ENCODE results near the gene JAKMIP1.
A peak's percentile ranks its signal among the peaks of the same experiment; 100 is the strongest.

The JAKMIP1 gene

GRCh38 chr4:6201580-6202091 lies 1.3 kb upstream of the JAKMIP1 start:
- Histone ChIP-seq H3K36me3 (ENCODE audit: control insufficient read depth in 1 of 2, insufficient read depth in 2 of 2, low read length in 2 of 2) (no peaks in the 10 kb centered on the region), H3K4me1 (ENCODE audit: control insufficient read depth in 1 of 2, insufficient read depth in 2 of 2, low read length in 2 of 2) (no peaks in the 10 kb centered on the region), H3K4me3 (ENCODE audit: low read depth in 1 of 2, low read length in 2 of 2) (no peak overlapping the region), H3K9ac (ENCODE audit: low read depth in 1 of 2, low read length in 2 of 2) (no peak overlapping the region), H3K27me3 (ENCODE audit: control insufficient read depth in 1 of 2, insufficient read depth in 2 of 2, low read length in 2 of 2) (peaks cover 25 to 32% of the 10 kb centered on the region in 2 donors), H3K27ac (ENCODE audit: low read depth, low read length) (no peak overlapping the region), H3K9me3 (ENCODE audit: control insufficient read depth in 1 of 2, low read length in 2 of 2) (peaks cover 0 to 6% of the 10 kb centered on the region in 2 donors)

- H3K4me1 ChIP-seq (ENCODE audit: control insufficient read depth in 1 of 2, insufficient read depth in 2 of 2, low read length in 2 of 2), result no peaks in the 10 kb centered on the region
- no peak overlapping the region for H3K27ac ChIP-seq (ENCODE audit: low read depth, low read length)
- H3K36me3 ChIP-seq (ENCODE audit: control insufficient read depth in 1 of 2, insufficient read depth in 2 of 2, low read length in 2 of 2), result no peaks in the 10 kb centered on the region
- peaks cover 25 to 32% of the 10 kb centered on the region in 2 donors for H3K27me3 ChIP-seq (ENCODE audit: control insufficient read depth in 1 of 2, insufficient read depth in 2 of 2, low read length in 2 of 2)
- H3K9me3 ChIP-seq (ENCODE audit: control insufficient read depth in 1 of 2, low read length in 2 of 2), result peaks cover 0 to 6% of the 10 kb centered on the region in 2 donors
- H3K9ac ChIP-seq (ENCODE audit: low read depth in 1 of 2, low read length in 2 of 2), result no peak overlapping the region
- H3K4me3 ChIP-seq (ENCODE audit: low read depth in 1 of 2, low read length in 2 of 2), result peak overlapping the region in 1 of 2 donors; percentile 40
Measured at GRCh38 chr4:6200922-6201362, 593 bp upstream of the JAKMIP1 start.

DNA sequence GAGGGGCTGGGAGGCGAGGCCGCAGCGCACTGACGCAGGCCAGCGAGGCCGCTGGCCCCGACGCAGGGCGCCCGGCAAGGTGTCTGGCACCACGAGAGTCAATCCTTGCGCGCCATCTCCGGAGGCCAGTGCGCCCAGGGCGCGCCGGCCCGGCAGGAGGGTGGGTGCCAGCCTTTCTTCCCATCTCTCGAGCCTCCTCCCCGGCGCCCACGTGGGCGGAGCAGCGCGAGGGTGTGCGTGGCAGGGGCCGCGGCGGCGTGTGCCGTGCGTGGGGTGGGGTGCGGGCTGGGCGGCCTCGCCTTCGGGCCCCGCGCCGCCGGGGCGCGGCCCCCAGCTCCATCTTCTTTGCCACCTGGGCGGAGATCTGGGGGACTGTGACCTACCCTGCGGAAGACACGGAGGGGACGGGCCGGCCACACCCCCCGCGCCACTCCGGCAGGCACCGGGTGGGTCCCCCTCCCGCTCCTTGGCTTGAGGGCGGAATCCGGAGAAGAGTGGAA lies 877 bp downstream of the JAKMIP1 start:
- peaks cover 0 to 6% of the 10 kb centered on the region in 2 donors for H3K9me3 ChIP-seq (ENCODE audit: control insufficient read depth in 1 of 2, low read length in 2 of 2)
- H3K9ac ChIP-seq (ENCODE audit: low read depth in 1 of 2, low read length in 2 of 2), result no peak overlapping the region
- peaks cover 28 to 32% of the 10 kb centered on the region in 2 donors for H3K27me3 ChIP-seq (ENCODE audit: control insufficient read depth in 1 of 2, insufficient read depth in 2 of 2, low read length in 2 of 2)
- H3K4me3 ChIP-seq (ENCODE audit: low read depth in 1 of 2, low read length in 2 of 2), result no peak overlapping the region
- H3K4me1 ChIP-seq (ENCODE audit: control insufficient read depth in 1 of 2, insufficient read depth in 2 of 2, low read length in 2 of 2), result no peaks in the 10 kb centered on the region
- H3K36me3 ChIP-seq (ENCODE audit: control insufficient read depth in 1 of 2, insufficient read depth in 2 of 2, low read length in 2 of 2), result no peaks in the 10 kb centered on the region
- no peak overlapping the region for H3K27ac ChIP-seq (ENCODE audit: low read depth, low read length)

DNA sequence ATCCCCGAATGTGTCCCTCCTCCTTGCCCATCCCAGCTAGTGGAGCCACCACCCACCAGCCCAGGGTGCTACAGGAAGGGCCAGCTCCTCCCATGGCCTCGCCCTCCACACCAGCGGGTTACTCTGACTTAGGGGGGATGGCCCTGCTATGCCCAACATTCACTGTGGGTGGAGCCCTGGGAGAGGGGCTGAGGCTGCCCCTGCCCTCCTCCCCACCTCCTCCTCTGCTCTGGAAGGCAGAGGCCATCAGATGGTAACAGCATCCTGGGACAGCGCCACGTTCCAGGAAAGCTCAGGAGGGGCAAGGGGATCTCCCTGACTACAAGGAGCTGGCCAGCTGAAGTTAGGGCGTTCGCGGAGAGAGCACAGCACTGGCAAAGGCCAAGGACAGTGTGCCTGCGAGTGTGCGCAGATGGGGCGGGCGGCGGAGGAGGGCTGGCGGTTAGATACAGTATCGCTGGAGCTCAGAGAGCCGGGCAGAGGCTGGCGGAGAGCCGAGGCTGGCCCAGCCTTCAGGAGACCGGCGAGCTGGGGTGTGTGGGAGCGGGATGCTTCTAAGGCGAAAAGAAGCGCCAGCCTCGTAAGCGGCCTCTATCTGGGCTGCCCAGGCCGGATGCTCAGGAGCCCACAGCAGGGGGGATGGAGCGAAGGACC lies 1.5 kb downstream of the JAKMIP1 start:
- Histone ChIP-seq H3K27ac (ENCODE audit: low read depth, low read length) (no peak overlapping the region), H3K9ac (ENCODE audit: low read depth in 1 of 2, low read length in 2 of 2) (no peak overlapping the region), H3K4me3 (ENCODE audit: low read depth in 1 of 2, low read length in 2 of 2) (no peak overlapping the region), H3K36me3 (ENCODE audit: control insufficient read depth in 1 of 2, insufficient read depth in 2 of 2, low read length in 2 of 2) (no peaks in the 10 kb centered on the region), H3K4me1 (ENCODE audit: control insufficient read depth in 1 of 2, insufficient read depth in 2 of 2, low read length in 2 of 2) (no peaks in the 10 kb centered on the region), H3K27me3 (ENCODE audit: control insufficient read depth in 1 of 2, insufficient read depth in 2 of 2, low read length in 2 of 2) (peaks cover 28 to 32% of the 10 kb centered on the region in 2 donors), H3K9me3 (ENCODE audit: control insufficient read depth in 1 of 2, low read length in 2 of 2) (peaks cover 0 to 6% of the 10 kb centered on the region in 2 donors)

- Histone ChIP-seq H3K4me1 (ENCODE audit: control insufficient read depth in 1 of 2, insufficient read depth in 2 of 2, low read length in 2 of 2) (no peaks in the 10 kb centered on the region), H3K9ac (ENCODE audit: low read depth in 1 of 2, low read length in 2 of 2) (no peak overlapping the region), H3K27me3 (ENCODE audit: control insufficient read depth in 1 of 2, insufficient read depth in 2 of 2, low read length in 2 of 2) (peaks cover 28 to 32% of the 10 kb centered on the region in 2 donors), H3K4me3 (ENCODE audit: low read depth in 1 of 2, low read length in 2 of 2) (no peak overlapping the region), H3K9me3 (ENCODE audit: control insufficient read depth in 1 of 2, low read length in 2 of 2) (peaks cover 0 to 6% of the 10 kb centered on the region in 2 donors), H3K36me3 (ENCODE audit: control insufficient read depth in 1 of 2, insufficient read depth in 2 of 2, low read length in 2 of 2) (no peaks in the 10 kb centered on the region), H3K27ac (ENCODE audit: low read depth, low read length) (no peak overlapping the region)
Measured at GRCh38 chr4:6198278-6198677, 2.1 kb downstream of the JAKMIP1 start.

DNA sequence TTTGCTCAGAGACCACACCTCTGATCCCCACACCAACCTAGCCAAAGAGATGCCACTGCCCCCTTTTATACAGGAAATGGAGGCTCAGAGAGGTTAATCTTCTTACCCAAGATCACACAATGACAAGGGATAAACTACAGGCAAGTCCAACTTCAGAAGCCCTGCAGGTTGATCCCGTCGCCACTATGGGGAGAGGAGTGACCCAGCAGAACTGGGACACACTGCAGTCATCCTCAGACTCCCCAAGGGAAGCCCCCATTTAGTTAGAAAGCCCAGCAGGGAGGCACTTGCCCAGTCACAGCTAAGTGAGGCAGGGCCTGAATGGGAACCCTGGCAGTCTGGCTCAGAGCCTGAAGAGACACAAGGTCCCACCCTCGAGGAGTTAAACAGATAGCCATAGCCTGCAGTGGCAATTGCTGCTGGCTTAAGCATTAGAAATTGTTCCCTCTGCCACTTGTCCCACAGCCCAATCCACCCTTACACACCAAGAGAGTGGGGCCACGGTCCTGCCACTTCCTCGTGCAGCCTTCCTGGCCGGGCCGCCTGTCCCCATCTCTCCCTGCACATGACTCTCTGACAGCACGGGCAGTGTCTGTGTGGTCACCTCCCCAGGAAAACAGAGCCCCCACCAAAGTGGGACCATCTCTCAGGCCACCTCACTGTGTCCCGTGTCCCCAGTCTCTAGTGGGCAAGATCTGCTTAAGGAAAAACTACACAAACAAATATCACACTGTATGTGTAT lies 2.7 kb downstream of the JAKMIP1 start:
- Histone ChIP-seq H3K4me3 (ENCODE audit: low read depth in 1 of 2, low read length in 2 of 2) (no peak overlapping the region), H3K9ac (ENCODE audit: low read depth in 1 of 2, low read length in 2 of 2) (no peak overlapping the region), H3K27ac (ENCODE audit: low read depth, low read length) (no peak overlapping the region), H3K36me3 (ENCODE audit: control insufficient read depth in 1 of 2, insufficient read depth in 2 of 2, low read length in 2 of 2) (no peaks in the 10 kb centered on the region), H3K9me3 (ENCODE audit: control insufficient read depth in 1 of 2, low read length in 2 of 2) (peaks cover 0 to 6% of the 10 kb centered on the region in 2 donors), H3K27me3 (ENCODE audit: control insufficient read depth in 1 of 2, insufficient read depth in 2 of 2, low read length in 2 of 2) (peaks cover 28 to 32% of the 10 kb centered on the region in 2 donors), H3K4me1 (ENCODE audit: control insufficient read depth in 1 of 2, insufficient read depth in 2 of 2, low read length in 2 of 2) (no peaks in the 10 kb centered on the region)

- Histone ChIP-seq H3K27ac (ENCODE audit: low read depth, low read length) (no peak overlapping the region), H3K36me3 (ENCODE audit: control insufficient read depth in 1 of 2, insufficient read depth in 2 of 2, low read length in 2 of 2) (no peaks in the 10 kb centered on the region), H3K4me3 (ENCODE audit: low read depth in 1 of 2, low read length in 2 of 2) (no peak overlapping the region), H3K27me3 (ENCODE audit: control insufficient read depth in 1 of 2, insufficient read depth in 2 of 2, low read length in 2 of 2) (peaks cover 26 to 32% of the 10 kb centered on the region in 2 donors), H3K9ac (ENCODE audit: low read depth in 1 of 2, low read length in 2 of 2) (no peak overlapping the region), H3K9me3 (ENCODE audit: control insufficient read depth in 1 of 2, low read length in 2 of 2) (peaks cover 0 to 6% of the 10 kb centered on the region in 2 donors), H3K4me1 (ENCODE audit: control insufficient read depth in 1 of 2, insufficient read depth in 2 of 2, low read length in 2 of 2) (no peaks in the 10 kb centered on the region)
Measured at GRCh38 chr4:6196871-6197270, 3.5 kb downstream of the JAKMIP1 start.

DNA sequence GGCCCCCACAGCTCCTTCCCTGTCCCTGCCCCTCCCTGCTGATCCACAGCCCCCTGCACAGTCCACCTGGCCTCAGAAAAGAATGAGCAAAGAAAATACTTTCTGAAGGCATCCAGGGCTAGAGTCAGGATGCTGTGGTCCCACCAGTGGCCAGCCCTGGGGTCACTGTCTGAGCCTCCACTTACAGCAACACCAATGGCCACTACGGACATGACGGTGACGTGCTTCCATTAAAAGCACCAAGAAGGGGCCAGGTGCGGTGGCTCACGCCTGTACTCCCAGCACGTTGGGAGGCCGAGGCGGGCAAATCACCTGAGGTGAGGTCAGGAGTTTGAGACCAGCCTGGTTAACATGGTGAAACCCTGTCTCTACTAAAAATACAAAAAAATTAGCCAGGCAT lies 4.0 kb downstream of the JAKMIP1 start:
- Histone ChIP-seq H3K36me3 (ENCODE audit: control insufficient read depth in 1 of 2, insufficient read depth in 2 of 2, low read length in 2 of 2) (no peaks in the 10 kb centered on the region), H3K9me3 (ENCODE audit: control insufficient read depth in 1 of 2, low read length in 2 of 2) (peaks cover 0 to 3% of the 10 kb centered on the region in 2 donors), H3K4me3 (ENCODE audit: low read depth in 1 of 2, low read length in 2 of 2) (no peak overlapping the region), H3K27me3 (ENCODE audit: control insufficient read depth in 1 of 2, insufficient read depth in 2 of 2, low read length in 2 of 2) (peaks cover 26 to 32% of the 10 kb centered on the region in 2 donors), H3K27ac (ENCODE audit: low read depth, low read length) (no peak overlapping the region), H3K4me1 (ENCODE audit: control insufficient read depth in 1 of 2, insufficient read depth in 2 of 2, low read length in 2 of 2) (no peaks in the 10 kb centered on the region), H3K9ac (ENCODE audit: low read depth in 1 of 2, low read length in 2 of 2) (no peak overlapping the region)

DNA sequence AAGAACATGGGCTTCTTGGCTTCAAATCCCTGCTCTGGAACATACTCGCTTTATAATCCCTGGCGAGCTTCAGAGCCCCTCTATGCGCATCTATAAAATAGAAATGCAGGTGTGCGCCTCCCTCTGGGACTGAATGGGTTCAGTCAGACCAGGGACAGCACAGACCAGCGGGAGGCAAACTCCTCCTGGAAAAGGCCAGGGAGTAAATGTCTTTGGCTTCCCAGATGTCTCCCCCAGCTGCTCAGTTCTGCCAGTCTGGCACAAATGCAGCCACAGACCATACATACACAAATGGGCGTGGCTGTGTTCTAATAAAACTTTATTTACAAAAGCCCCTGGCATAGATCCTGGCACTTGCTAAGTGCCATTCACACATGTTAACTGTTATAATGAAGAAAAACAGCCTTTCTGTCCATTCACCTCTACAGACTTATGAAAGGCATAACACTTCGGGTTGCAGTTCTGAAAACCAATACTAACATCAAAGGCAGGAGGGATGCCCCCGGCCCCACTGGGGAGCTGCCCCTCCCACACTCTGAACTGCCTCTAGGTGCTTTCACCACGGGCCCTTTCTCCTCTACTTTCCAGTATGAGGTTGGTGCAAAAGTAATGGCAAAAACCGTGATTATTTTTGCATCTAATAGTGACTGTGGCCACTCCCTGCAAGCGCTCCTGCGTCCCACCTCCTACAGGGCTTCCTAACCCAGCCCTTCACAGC lies 4.6 kb downstream of the JAKMIP1 start:
- no peaks in the 10 kb centered on the region for H3K4me1 ChIP-seq (ENCODE audit: control insufficient read depth in 1 of 2, insufficient read depth in 2 of 2, low read length in 2 of 2)
- H3K9ac ChIP-seq (ENCODE audit: low read depth in 1 of 2, low read length in 2 of 2), result no peak overlapping the region
- peaks cover 26% of the 10 kb centered on the region in 2 donors for H3K27me3 ChIP-seq (ENCODE audit: control insufficient read depth in 1 of 2, insufficient read depth in 2 of 2, low read length in 2 of 2)
- H3K36me3 ChIP-seq (ENCODE audit: control insufficient read depth in 1 of 2, insufficient read depth in 2 of 2, low read length in 2 of 2), result no peaks in the 10 kb centered on the region
- H3K9me3 ChIP-seq (ENCODE audit: control insufficient read depth in 1 of 2, low read length in 2 of 2), result no peaks in the 10 kb centered on the region
- H3K4me3 ChIP-seq (ENCODE audit: low read depth in 1 of 2, low read length in 2 of 2), result no peak overlapping the region
- H3K27ac ChIP-seq (ENCODE audit: low read depth, low read length), result no peak overlapping the region
